ENCODE results near the gene CGN.

Gene CGN

DNA sequence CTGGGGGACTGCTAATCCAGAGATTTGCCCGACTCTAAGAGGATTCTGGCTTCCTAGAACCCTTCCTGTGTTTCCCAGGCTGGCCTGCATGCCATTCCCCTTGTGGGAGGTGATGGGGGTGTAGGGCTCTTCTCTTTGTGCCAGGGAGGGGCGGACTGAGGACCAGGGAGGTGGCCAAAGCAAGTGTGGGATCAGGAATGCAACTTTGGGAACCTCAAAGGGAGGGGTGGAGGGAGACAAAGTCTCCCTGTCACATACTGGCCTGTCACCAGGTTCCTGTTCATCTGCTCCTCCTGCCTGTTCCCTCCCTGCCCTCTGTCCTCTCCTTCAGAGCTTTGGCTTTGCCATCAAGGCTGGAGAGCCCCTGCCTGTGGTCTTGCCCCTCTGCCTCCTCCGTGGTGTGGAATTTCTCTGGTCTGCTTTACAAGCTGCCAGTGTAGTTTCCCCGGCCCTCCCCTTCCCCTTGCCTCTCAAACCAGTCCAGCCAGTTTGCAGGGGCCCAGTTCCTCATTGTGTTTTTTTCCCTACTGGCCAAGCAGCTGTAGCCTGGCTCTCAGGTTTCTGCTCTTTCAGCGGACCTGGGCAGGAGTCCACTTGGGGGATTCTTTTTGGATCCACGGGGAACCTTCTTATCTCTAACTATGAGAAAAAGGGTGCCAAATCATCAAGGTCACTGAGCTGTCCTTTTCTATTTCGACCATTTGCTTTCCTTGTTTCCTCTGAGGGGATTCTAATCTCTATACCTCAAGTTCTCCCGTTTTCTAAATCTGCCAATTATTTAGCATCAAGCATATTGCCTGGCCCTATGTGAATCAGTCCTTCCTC is 1.8 kb downstream of the CGN start:
- no peak for TF ChIP-seq POLR2A (IDR thresholded peaks at IDR 0.05; ENCODE audit: extremely low read depth, insufficient read length)
- TF ChIP-seq MYC (IDR thresholded peaks at IDR 0.05; ENCODE audit: low read depth, low read length): no peak
- TF ChIP-seq, protein P1, sequence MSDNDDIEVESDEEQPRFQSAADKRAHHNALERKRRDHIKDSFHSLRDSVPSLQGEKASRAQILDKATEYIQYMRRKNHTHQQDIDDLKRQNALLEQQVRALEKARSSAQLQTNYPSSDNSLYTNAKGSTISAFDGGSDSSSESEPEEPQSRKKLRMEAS (IDR thresholded peaks at IDR 0.05; ENCODE audit: low read depth, low read length): no peak
- TF ChIP-seq, protein P2, sequence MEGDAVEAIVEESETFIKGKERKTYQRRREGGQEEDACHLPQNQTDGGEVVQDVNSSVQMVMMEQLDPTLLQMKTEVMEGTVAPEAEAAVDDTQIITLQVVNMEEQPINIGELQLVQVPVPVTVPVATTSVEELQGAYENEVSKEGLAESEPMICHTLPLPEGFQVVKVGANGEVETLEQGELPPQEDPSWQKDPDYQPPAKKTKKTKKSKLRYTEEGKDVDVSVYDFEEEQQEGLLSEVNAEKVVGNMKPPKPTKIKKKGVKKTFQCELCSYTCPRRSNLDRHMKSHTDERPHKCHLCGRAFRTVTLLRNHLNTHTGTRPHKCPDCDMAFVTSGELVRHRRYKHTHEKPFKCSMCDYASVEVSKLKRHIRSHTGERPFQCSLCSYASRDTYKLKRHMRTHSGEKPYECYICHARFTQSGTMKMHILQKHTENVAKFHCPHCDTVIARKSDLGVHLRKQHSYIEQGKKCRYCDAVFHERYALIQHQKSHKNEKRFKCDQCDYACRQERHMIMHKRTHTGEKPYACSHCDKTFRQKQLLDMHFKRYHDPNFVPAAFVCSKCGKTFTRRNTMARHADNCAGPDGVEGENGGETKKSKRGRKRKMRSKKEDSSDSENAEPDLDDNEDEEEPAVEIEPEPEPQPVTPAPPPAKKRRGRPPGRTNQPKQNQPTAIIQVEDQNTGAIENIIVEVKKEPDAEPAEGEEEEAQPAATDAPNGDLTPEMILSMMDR (IDR thresholded peaks at IDR 0.05; ENCODE audit: low read depth, low read length): no peak
- H3K4me3 ChIP-seq (ENCODE audit: low read depth, low read length): no peak overlapping the region
- DNase-seq (ENCODE audit: low read depth): peak; percentile 23

DNA sequence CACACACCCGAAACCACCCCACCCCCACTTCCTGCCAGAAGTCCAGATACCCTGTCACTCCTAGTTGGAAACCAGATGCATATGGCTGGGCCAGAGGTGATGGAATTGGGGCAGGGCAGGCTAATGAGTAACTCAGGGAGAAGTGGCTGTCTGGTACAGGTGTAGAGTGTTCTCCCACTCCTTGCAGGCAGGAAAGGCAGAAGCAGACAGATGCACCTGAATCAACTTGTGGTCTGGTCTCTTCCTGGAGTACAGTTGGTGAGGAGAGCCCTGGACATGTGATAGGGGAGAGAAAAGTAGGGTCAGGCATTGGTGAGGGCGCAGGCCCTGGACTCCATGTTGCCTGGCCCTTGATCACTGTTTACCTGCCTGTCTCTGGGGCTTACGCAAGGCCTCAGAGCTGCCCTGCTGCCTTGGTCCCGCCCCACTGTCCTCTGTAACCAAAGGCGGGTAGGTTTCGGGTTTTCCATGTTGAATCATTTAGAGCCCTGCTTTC is 2.5 kb downstream of the CGN start:
- no peak overlapping the region for H3K4me3 ChIP-seq (ENCODE audit: low read depth, low read length)
- DNase-seq (ENCODE audit: low read depth): no peak
- TF ChIP-seq MYC (IDR thresholded peaks at IDR 0.05; ENCODE audit: low read depth, low read length) (no peak), POLR2A (IDR thresholded peaks at IDR 0.05; ENCODE audit: extremely low read depth, insufficient read length) (no peak)
- TF ChIP-seq, protein P1 (IDR thresholded peaks at IDR 0.05; ENCODE audit: low read depth, low read length): no peak
- TF ChIP-seq, protein P2 (IDR thresholded peaks at IDR 0.05; ENCODE audit: low read depth, low read length): no peak

DNA sequence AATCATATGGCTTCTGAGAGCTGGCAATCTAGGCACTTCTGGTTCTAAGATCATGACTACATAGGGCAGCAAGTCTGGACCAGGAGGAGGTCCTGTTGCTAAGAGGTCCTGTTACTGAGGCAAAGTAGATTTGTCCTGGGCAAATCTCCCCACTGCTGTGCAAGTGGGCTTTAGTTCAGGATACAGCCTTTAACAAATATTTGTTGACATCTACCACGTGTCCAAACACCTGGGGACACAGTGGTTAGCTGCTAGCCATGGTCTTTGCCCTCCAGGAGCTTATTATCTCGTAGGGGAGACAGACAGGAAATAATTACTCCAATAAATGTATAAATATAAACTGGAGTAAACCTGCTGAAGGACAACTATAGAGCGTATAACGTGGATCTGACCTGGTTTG is 3.2 kb downstream of the CGN start:
- DNase-seq (ENCODE audit: low read depth): no peak
- TF ChIP-seq, protein P1 (IDR thresholded peaks at IDR 0.05; ENCODE audit: low read depth, low read length): no peak
- TF ChIP-seq, protein P2 (IDR thresholded peaks at IDR 0.05; ENCODE audit: low read depth, low read length): no peak
- no peak for TF ChIP-seq POLR2A (IDR thresholded peaks at IDR 0.05; ENCODE audit: extremely low read depth, insufficient read length)
- TF ChIP-seq MYC (IDR thresholded peaks at IDR 0.05; ENCODE audit: low read depth, low read length): no peak
- H3K4me3 ChIP-seq (ENCODE audit: low read depth, low read length): no peak overlapping the region

DNA sequence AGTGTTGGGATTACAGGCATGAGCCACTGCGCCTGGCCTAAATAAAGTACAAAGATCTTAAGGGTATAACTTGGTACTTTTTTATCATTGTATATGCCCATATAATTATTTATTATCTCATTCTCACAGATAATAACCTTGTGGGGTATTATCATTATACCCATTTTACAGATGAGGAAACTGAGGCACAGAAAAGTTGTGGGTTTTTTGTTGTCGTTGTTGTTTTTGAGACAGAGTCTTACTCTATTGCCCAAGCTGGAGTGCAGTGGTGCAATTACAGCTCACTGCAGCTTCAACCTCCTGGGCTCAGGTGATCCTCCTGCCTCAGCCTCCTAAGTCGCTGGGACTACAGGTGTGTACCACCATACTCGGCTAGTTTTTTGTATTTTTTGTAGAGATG is 4.1 kb downstream of the CGN start:
- DNase-seq (ENCODE audit: low read depth): no peak
- no peak overlapping the region for H3K4me3 ChIP-seq (ENCODE audit: low read depth, low read length)
- TF ChIP-seq POLR2A (IDR thresholded peaks at IDR 0.05; ENCODE audit: extremely low read depth, insufficient read length) (no peak), MYC (IDR thresholded peaks at IDR 0.05; ENCODE audit: low read depth, low read length) (no peak)
- TF ChIP-seq, protein P1 (IDR thresholded peaks at IDR 0.05; ENCODE audit: low read depth, low read length): no peak
- TF ChIP-seq, protein P2 (IDR thresholded peaks at IDR 0.05; ENCODE audit: low read depth, low read length): no peak

- no peak overlapping the region for H3K4me3 ChIP-seq (ENCODE audit: low read depth, low read length)
- no peak for DNase-seq (ENCODE audit: low read depth)
- TF ChIP-seq MYC (IDR thresholded peaks at IDR 0.05; ENCODE audit: low read depth, low read length): no peak
Observed at GRCh38 chr1:151516031-151516511, 4.9 kb downstream of the CGN start.

GRCh38 chr1:151518431-151518830 is 7.2 kb downstream of the CGN start:
- H3K4me3 ChIP-seq (ENCODE audit: low read depth, low read length): no peak overlapping the region
- no peak for DNase-seq (ENCODE audit: low read depth)
- TF ChIP-seq, protein P2 (IDR thresholded peaks at IDR 0.05; ENCODE audit: low read depth, low read length): no peak
- no peak for TF ChIP-seq MYC (IDR thresholded peaks at IDR 0.05; ENCODE audit: low read depth, low read length)
- TF ChIP-seq, protein P1 (IDR thresholded peaks at IDR 0.05; ENCODE audit: low read depth, low read length): no peak
- no peak for TF ChIP-seq POLR2A (IDR thresholded peaks at IDR 0.05; ENCODE audit: extremely low read depth, insufficient read length)
